ENCODE data around the gene VPS11.

- TF ChIP-seq CTCF (IDR thresholded peaks at IDR 0.05) (no peak), POLR2A (IDR thresholded peaks at IDR 0.05) (no peak)
Measured at GRCh38 chr11:119093942-119094815, 26.6 kb downstream of the VPS11 start.
